CD14-positive monocyte (primary cell): ENCODE measurements around the gene ZNF467. TPM values are rescaled to one million over a fixed set of nuclear protein-coding genes. Genes with fewer than 3 reads are reported as not detected.

ENCODE experiments used
- DNase-seq, 3 donors: peaks; one replicate each; pipeline ENCODE4 v3.0.0-alpha.2; 2011 to 2022
- H2AFZ ChIP-seq: 2 replicates; pipeline ENCODE4 v1.6.0; 2012; ENCODE audit warnings: mild to moderate bottlenecking, low read depth, low read length, inconsistent platforms; ENCODE audit not compliant: insufficient read depth, poor library complexity, severe bottlenecking
- H3K27ac ChIP-seq, 2 donors: 1 replicate in 1 of 2; 2 replicates in 1 of 2; pipeline ENCODE4 v1.5.1; 2012 to 2013; ENCODE audit warnings: low read length in 2 of 2, control low read depth in 1 of 2, inconsistent platforms in 1 of 2, low read depth in 1 of 2, mild to moderate bottlenecking in 1 of 2
- H3K27me3 ChIP-seq, 2 donors: one replicate each; pipeline versions ENCODE4 v1.6.0 to v1.6.1; 2011 to 2013; ENCODE audit warnings: low read length in 2 of 2; ENCODE audit not compliant: control insufficient read depth in 2 of 2, insufficient read depth in 2 of 2
- H3K36me3 ChIP-seq, 2 donors: replicated peaks in 1 of 2; 1 replicate in 1 of 2; 2 replicates in 1 of 2; pipeline versions ENCODE4 v1.5.1 to v1.6.1; 2012 to 2013; ENCODE audit warnings: low read length in 2 of 2, control low read depth in 1 of 2, inconsistent platforms in 1 of 2, mild to moderate bottlenecking in 1 of 2; ENCODE audit not compliant: insufficient read depth in 2 of 2, control insufficient read depth in 1 of 2
- H3K4me1 ChIP-seq, 2 donors: 1 replicate in 1 of 2; 2 replicates in 1 of 2; pipeline versions ENCODE4 v1.5.1 to v1.6.1; 2012 to 2013; ENCODE audit warnings: low read length in 2 of 2, control low read depth in 1 of 2, inconsistent platforms in 1 of 2, mild to moderate bottlenecking in 1 of 2, moderate library complexity in 1 of 2; ENCODE audit not compliant: insufficient read depth in 2 of 2, control insufficient read depth in 1 of 2
- H3K4me2 ChIP-seq: replicated peaks from 2 replicates; pipeline ENCODE3; 2012; ENCODE audit warnings: low read length, moderate library complexity, mild to moderate bottlenecking; ENCODE audit not compliant: poor library complexity, severe bottlenecking; ENCODE audit errors: extremely low read depth
- H3K4me3 ChIP-seq, 3 experiments: fragments of 200-600 bp in 1 of 3; sonication (generic) in 1 of 3; replicated peaks in 1 of 3; 1 replicate in 2 of 3; 2 replicates in 1 of 3; pipeline ENCODE4 v1.5.1; 2011 to 2013; ENCODE audit warnings: low read length in 3 of 3, mild to moderate bottlenecking in 3 of 3, control low read depth in 2 of 3, low read depth in 2 of 3, inconsistent platforms in 1 of 3, moderate library complexity in 1 of 3
- H3K79me2 ChIP-seq: 2 replicates; pipeline ENCODE4 v1.6.0; 2012; ENCODE audit warnings: mild to moderate bottlenecking, control low read depth, inconsistent platforms, low read length, moderate library complexity; ENCODE audit not compliant: insufficient read depth
- H3K9ac ChIP-seq: 2 replicates; pipeline ENCODE4 v1.6.0; 2017; ENCODE audit warnings: low read length, mild to moderate bottlenecking; ENCODE audit not compliant: insufficient read depth, poor library complexity, severe bottlenecking
- H3K9me3 ChIP-seq, 2 donors: replicated peaks in 1 of 2; 1 replicate in 1 of 2; 2 replicates in 1 of 2; pipeline versions ENCODE4 v1.5.1 to v1.6.1; 2012 to 2013; ENCODE audit warnings: low read length in 2 of 2, control low read depth in 1 of 2; ENCODE audit not compliant: control insufficient read depth in 1 of 2, insufficient read depth in 1 of 2
- H4K20me1 ChIP-seq: 2 replicates; pipeline ENCODE4 v1.6.0; 2012; ENCODE audit warnings: mild to moderate bottlenecking, low read length, control low read depth, moderate library complexity; ENCODE audit not compliant: insufficient read depth
- H3K27ac Mint-ChIP-seq, 7 donors: one replicate each; pipeline ENCODE4 v1.8.0; 2020; ENCODE audit warnings: mild to moderate bottlenecking in 7 of 7, mixed read lengths in 7 of 7, moderate library complexity in 6 of 7, inconsistent platforms in 2 of 7
- H3K27me3 Mint-ChIP-seq, 3 donors: one replicate each; pipeline ENCODE4 v1.8.0; 2021 to 2022; ENCODE audit warnings: low read depth in 3 of 3, mild to moderate bottlenecking in 3 of 3, mixed read lengths in 3 of 3, moderate library complexity in 3 of 3, inconsistent platforms in 1 of 3
- H3K36me3 Mint-ChIP-seq, 2 donors: one replicate each; pipeline ENCODE4 v1.8.0; 2020; ENCODE audit warnings: mixed read lengths in 2 of 2, inconsistent platforms in 1 of 2, mild to moderate bottlenecking in 1 of 2
- H3K4me1 Mint-ChIP-seq: one replicate; pipeline ENCODE4 v1.8.0; 2020; ENCODE audit warnings: mild to moderate bottlenecking, mixed read lengths
- H3K4me3 Mint-ChIP-seq, 2 donors: one replicate each; pipeline ENCODE4 v1.8.0; 2020; ENCODE audit warnings: mild to moderate bottlenecking in 2 of 2, mixed read lengths in 2 of 2, moderate library complexity in 1 of 2
- H3K9me3 Mint-ChIP-seq, 7 donors: one replicate each; pipeline ENCODE4 v1.8.0; 2020 to 2022; ENCODE audit warnings: mixed read lengths in 7 of 7, mild to moderate bottlenecking in 6 of 7, moderate library complexity in 6 of 7, inconsistent platforms in 2 of 7
- CTCF ChIP-seq: fragments of 200-600 bp; IDR thresholded peaks from one replicate; pipeline ENCODE4 v1.8.0; 2022; ENCODE audit warnings: antibody characterized with exemption, mild to moderate bottlenecking
- WGBS: methylation state at CpG from one replicate; pipeline ENCODE4 v1.1.5; 2013; ENCODE audit warnings: missing lambda C conversion rate; ENCODE audit not compliant: insufficient coverage; 5-methylcytosine and 5-hydroxymethylcytosine counted together
- intact Hi-C, 2 donors: fragments of 100-400 bp; cut with micrococcal nuclease; formaldehyde crosslinking; loops; one replicate each; pipeline versions ENCODE4 v1.15.0 to v1.15.1; 2023
- polyA plus RNA-seq, 3 donors: library from polyadenylated mRNA; depleted of rRNA in 1 of 3; unstranded in 2 of 3; stranded (reverse) in 1 of 3; fragments of 300-500 nt in 2 of 3; fragments of >200 nt in 1 of 3; fragmentation: Illumina TruSeq in 2 of 3; gene quantifications; 1 replicate in 2 of 3; 2 replicates in 1 of 3; pipeline ENCODE4 v1.2.3, GENCODE V29; 2012 to 2021

ZNF467 gene
- polyA plus RNA-seq, 3 donors = 43.4 to 100 (median 52.8) TPM

- peaks cover 0 to 6% of the 10 kb centered on the region in 2 donors for H3K27me3 ChIP-seq
- no peak overlapping the region for H3K4me3 Mint-ChIP-seq
- no peaks in the 10 kb centered on the region for H3K4me1 ChIP-seq
- H3K4me1 Mint-ChIP-seq = no peaks in the 10 kb centered on the region
- peaks cover 3 to 11% of the 10 kb centered on the region in 2 donors for H3K36me3 ChIP-seq
- H4K20me1 ChIP-seq = no peaks in the 10 kb centered on the region
- TF ChIP-seq CTCF = no peak
- WGBS = 96% methylated on average over 30 of the region's 30 CpGs
- intact Hi-C loops = no loop called here
- H2AFZ ChIP-seq = no peak overlapping the region
- peaks cover 14 to 17% (median 14%) of the 10 kb centered on the region in 3 donors for H3K27me3 Mint-ChIP-seq
- peaks cover 7 to 15% of the 10 kb centered on the region in 2 donors for H3K36me3 Mint-ChIP-seq
- no peaks in the 10 kb centered on the region for H3K79me2 ChIP-seq
- no peak overlapping the region for H3K27ac ChIP-seq
- no peak overlapping the region for H3K27ac Mint-ChIP-seq
- DNase-seq = no peak
- no peak overlapping the region for H3K4me2 ChIP-seq
- no peaks in the 10 kb centered on the region for H3K9me3 Mint-ChIP-seq
- no peaks in the 10 kb centered on the region for H3K9me3 ChIP-seq
- no peak overlapping the region for H3K9ac ChIP-seq
- no peak overlapping the region for H3K4me3 ChIP-seq
These were observed 40.1 kb downstream of the ZNF467 start for GRCh38 chr7:149733131-149733923.

GRCh38 chr7:149732611-149733010 lies 40.8 kb downstream of the ZNF467 start:
- Histone ChIP-seq H3K9ac (no peak overlapping the region), H3K4me3 (no peak overlapping the region), H2AFZ (no peak overlapping the region), H3K4me1 (no peaks in the 10 kb centered on the region), H3K36me3 (peaks cover 3 to 12% of the 10 kb centered on the region in 2 donors), H3K27ac (no peak overlapping the region), H4K20me1 (no peaks in the 10 kb centered on the region), H3K9me3 (no peaks in the 10 kb centered on the region), H3K4me2 (no peak overlapping the region), H3K79me2 (no peaks in the 10 kb centered on the region), H3K27me3 (peaks cover 0 to 6% of the 10 kb centered on the region in 2 donors)
- 90% methylated on average over 6 of the region's 7 CpGs for WGBS
- Mint-ChIP-seq H3K9me3 (no peaks in the 10 kb centered on the region), H3K36me3 (peaks cover 7 to 17% of the 10 kb centered on the region in 2 donors), H3K27me3 (peaks cover 9 to 14% (median 14%) of the 10 kb centered on the region in 3 donors), H3K4me3 (no peak overlapping the region), H3K27ac (no peak overlapping the region), H3K4me1 (peaks cover 5% of the 10 kb centered on the region)
- no peak for TF ChIP-seq CTCF
- no peak for DNase-seq
- intact Hi-C loops = no loop called here
